Tibial artery (tissue), 4 donors: ENCODE measurements around the gene CREB3L4.
A peak's percentile ranks its signal among the peaks of the same experiment; 100 is the strongest.

Experiments used
- DNase-seq, 2 donors: peaks; one replicate each; pipeline ENCODE4 v3.0.0-alpha.2; 2019
- H3K27ac ChIP-seq, 2 donors: fragments of 200-600 bp; sonication (generic) in 1 of 2; 1 replicate in 1 of 2; 2 replicates in 1 of 2; pipeline ENCODE4 v1.5.1; 2018 to 2019; ENCODE audit warnings: mild to moderate bottlenecking in 1 of 2
- H3K27me3 ChIP-seq, 2 donors: fragments of 200-600 bp; sonication (generic) in 1 of 2; one replicate each; pipeline versions ENCODE4 v1.5.1 to v1.6.0; 2016 to 2019
- H3K36me3 ChIP-seq, 3 donors: fragments of 200-600 bp; sonication (generic) in 2 of 3; one replicate each; pipeline ENCODE4 v1.5.1; 2016 to 2019; ENCODE audit warnings: mild to moderate bottlenecking in 2 of 3
- H3K4me1 ChIP-seq, 4 donors: fragments of 200-600 bp; sonication (generic) in 2 of 4; 1 replicate in 3 of 4; 2 replicates in 1 of 4; pipeline ENCODE4 v1.5.1; 2016 to 2019
- H3K4me3 ChIP-seq, 2 donors: fragments of 200-600 bp; sonication (generic) in 1 of 2; 1 replicate in 1 of 2; 2 replicates in 1 of 2; pipeline ENCODE4 v1.5.1; 2018 to 2019; ENCODE audit warnings: mild to moderate bottlenecking in 2 of 2
- H3K9me3 ChIP-seq, 3 donors: fragments of 200-600 bp; sonication (generic) in 1 of 3; one replicate each; pipeline ENCODE4 v1.5.1; 2016 to 2019
- CTCF ChIP-seq, 2 experiments: fragments of 200-600 bp in 1 of 2; fragments of 450-650 bp in 1 of 2; IDR thresholded peaks; one replicate each; pipeline ENCODE4 v1.5.1; 2017 to 2019; ENCODE audit warnings: antibody characterized with exemption in 2 of 2, mild to moderate bottlenecking in 1 of 2, moderate library complexity in 1 of 2
- intact Hi-C: fragments of 100-400 bp; cut with DNase I; formaldehyde crosslinking; loops from one replicate; pipeline ENCODE4 v1.15.0; 2023; ENCODE audit warnings: low total_unique reads

Gene CREB3L4

GRCh38 chr1:153985341-153985912, 17.7 kb downstream of the CREB3L4 start:
- peaks cover 0 to 31% (median 17%) of the 10 kb centered on the region in 3 donors for H3K36me3 ChIP-seq
- no peak for TF ChIP-seq CTCF (IDR thresholded peaks at IDR 0.05)
- peak overlapping the region; percentile 61 to 78 for H3K4me3 ChIP-seq
- no peaks in the 10 kb centered on the region for H3K27me3 ChIP-seq
- DNase-seq = peak; percentile 75 to 79
- intact Hi-C loops = loop anchor here (5.0 to 10.0 kb wide), 2 partner anchors 38 to 311 kb away; partner anchors contain the start of genes DENND4B, ILF2 and NPR1
- peak overlapping the region; percentile 76 to 95 for H3K27ac ChIP-seq
- H3K4me1 ChIP-seq = peaks cover 0 to 29% (median 22%) of the 10 kb centered on the region in 4 donors
- H3K9me3 ChIP-seq = no peaks in the 10 kb centered on the region

DNA sequence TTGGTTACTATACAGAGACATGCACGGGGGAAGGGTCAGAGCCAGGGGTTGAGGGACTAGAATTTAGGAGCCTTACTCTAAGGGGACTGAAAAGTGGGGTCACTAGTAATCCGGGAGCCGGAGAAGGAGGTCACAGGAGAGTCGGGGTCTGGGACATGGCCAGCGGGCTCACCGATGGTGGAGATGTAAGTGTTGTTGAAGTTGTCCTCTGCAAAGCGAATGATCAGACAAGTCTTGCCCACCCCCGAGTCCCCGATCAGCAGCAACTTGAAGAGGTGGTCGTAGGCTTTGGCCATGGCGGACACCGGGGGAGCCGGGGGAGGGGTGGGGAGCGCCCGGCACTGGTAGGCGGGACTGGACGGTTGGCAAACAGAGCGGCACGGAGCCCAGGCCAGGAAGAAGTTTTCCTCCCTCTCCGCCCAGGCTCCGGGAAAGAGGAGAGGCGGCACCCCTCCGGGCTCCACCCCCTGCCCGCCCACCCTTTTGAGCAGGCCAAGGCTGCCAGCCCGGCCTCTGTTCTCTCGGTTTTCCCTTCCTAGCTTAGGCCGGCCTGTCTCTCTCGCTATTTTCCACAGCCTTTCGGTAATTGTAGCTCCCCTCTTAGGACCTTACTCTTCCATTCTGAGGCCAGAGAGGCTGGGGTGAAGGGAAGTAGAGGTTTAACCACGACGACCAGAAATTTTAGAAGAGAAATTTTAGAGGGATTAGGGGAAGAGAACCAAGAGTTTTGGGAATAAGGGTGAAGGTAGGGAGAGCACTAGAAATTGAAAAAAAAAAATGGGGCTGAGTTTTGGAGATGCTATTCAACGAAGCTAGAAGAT, 18.4 kb downstream of the CREB3L4 start, which contains the start of gene RAB13:
RAB13 (minus strand) TSS at position 399 of the 821 bp plus-strand sequence; CDS start at position 296, 103 bp downstream.
- intact Hi-C loops = loop anchor here (5.0 to 10.0 kb wide), 2 partner anchors 39 to 311 kb away; partner anchors contain the start of genes DENND4B, ILF2 and NPR1
- peaks cover 0 to 29% (median 22%) of the 10 kb centered on the region in 4 donors for H3K4me1 ChIP-seq
- no peaks in the 10 kb centered on the region for H3K9me3 ChIP-seq
- H3K27ac ChIP-seq = peak within 1 kb of the TSS; percentile 76 to 95
- no peaks in the 10 kb centered on the region for H3K27me3 ChIP-seq
- H3K4me3 ChIP-seq = peak within 1 kb of the TSS; percentile 61 to 78
- H3K36me3 ChIP-seq = peaks cover 0 to 24% (median 16%) of the 10 kb centered on the region in 3 donors
- peak; percentile 88 to 97 for DNase-seq
- TF ChIP-seq CTCF (IDR thresholded peaks at IDR 0.05) = no peak

DNA sequence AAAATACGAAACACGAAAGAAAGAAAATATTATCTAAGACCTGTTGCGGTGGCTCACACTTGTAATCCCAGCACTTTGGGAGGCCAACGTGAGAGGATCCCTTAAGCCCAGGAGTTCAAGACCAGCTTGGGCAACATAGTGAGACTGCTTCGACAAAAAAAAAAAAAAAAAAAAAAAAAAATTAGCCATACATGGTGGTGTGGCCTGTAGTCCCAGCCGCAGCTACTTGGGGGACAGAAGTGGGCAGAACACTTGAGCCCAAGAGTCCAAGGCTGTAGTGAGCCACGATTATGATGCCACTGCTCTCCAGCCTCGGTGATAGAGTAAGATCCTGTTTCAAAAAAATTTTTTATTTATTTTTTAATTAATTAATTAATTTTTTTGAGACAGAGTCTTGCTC, 19.9 kb downstream of the CREB3L4 start:
- DNase-seq = no peak
- H3K36me3 ChIP-seq = peaks cover 9 to 20% (median 17%) of the 10 kb centered on the region in 3 donors
- H3K27ac ChIP-seq = peak overlapping the region in 1 of 2 donors; percentile 95
- TF ChIP-seq CTCF (IDR thresholded peaks at IDR 0.05) = no peak
- peaks cover 0 to 42% (median 34%) of the 10 kb centered on the region in 4 donors for H3K4me1 ChIP-seq
- no peaks in the 10 kb centered on the region for H3K27me3 ChIP-seq
- intact Hi-C loops = loop anchor here (2.0 to 10.0 kb wide), 3 partner anchors 40 to 313 kb away; partner anchors contain the start of genes DENND4B, ILF2 and NPR1
- no peaks in the 10 kb centered on the region for H3K9me3 ChIP-seq
- no peak overlapping the region for H3K4me3 ChIP-seq

DNA sequence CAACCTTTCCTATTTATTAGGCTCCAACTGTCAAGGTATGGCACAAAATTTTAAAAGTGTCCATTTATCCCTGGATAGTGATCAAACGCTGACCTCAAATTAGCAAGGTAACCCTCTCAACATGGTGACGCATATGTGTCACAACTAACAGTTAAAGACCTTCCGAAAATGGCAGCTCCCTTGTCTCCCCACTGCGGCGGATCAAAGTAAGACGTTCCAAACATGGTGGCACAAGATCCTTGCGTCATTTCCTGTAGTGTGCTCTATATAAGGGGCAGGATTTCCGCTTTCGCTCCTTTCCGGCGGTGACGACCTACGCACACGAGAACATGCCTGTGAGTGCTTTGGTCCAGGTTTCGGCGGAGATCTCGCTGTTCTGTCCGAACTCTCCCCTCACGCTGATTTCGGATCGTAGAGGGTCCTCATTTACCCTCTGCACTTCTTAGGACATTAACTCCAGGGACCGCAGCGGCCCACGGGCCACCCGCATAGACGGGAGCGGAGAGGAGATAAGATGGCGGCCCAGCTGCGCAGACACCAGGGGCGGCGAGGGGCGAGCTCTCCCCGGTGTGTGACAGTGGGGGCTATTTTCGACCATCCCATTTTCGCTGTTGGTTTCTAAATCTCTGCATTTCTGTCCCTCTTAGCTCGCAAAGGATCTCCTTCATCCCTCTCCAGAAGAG, 22.9 kb downstream of the CREB3L4 start, which contains the start of gene RPS27:
RPS27 (plus strand) TSS at position 295 of the 683 bp plus-strand sequence; CDS start at position 330, 35 bp downstream.
- TF ChIP-seq CTCF (IDR thresholded peaks at IDR 0.05) = no peak
- H3K4me1 ChIP-seq = peaks cover 0 to 42% (median 32%) of the 10 kb centered on the region in 4 donors
- H3K4me3 ChIP-seq = peak within 1 kb of the TSS; percentile 72 to 76
- no peaks in the 10 kb centered on the region for H3K27me3 ChIP-seq
- DNase-seq = peak; percentile 95
- intact Hi-C loops = no loop called here
- H3K36me3 ChIP-seq = peaks cover 37 to 46% (median 39%) of the 10 kb centered on the region in 3 donors
- no peaks in the 10 kb centered on the region for H3K9me3 ChIP-seq
- H3K27ac ChIP-seq = peak within 1 kb of the TSS; percentile 90 to 91

DNA sequence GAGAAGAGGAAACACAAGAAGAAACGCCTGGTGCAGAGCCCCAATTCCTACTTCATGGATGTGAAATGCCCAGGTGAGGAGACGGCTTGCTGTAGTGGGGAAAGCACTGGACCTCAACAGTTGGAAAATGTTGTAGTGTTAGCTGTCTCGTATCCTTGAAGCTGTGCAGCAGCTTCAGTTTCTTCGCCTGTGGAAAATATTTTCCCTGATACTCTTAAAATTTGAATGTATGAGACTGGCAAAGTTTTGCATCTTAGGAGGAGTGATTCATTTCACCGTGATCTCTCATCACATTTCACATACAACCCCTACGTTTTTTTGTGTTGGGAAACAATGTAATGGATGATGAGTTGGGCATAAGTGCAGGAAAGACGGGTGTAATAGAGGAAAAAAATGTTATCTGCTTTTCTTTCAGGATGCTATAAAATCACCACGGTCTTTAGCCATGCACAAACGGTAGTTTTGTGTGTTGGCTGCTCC, 23.5 kb downstream of the CREB3L4 start:
- Histone ChIP-seq H3K27ac (peak overlapping the region; percentile 90 to 91), H3K4me3 (peak overlapping the region; percentile 72 to 76), H3K36me3 (peaks cover 42 to 52% (median 44%) of the 10 kb centered on the region in 3 donors), H3K27me3 (no peaks in the 10 kb centered on the region), H3K9me3 (no peaks in the 10 kb centered on the region), H3K4me1 (peaks cover 0 to 42% (median 32%) of the 10 kb centered on the region in 4 donors)
- intact Hi-C loops = no loop called here
- no peak for TF ChIP-seq CTCF (IDR thresholded peaks at IDR 0.05)
- DNase-seq = no peak
